GM13976 (cell line): ENCODE results near the gene TP53I11.

Experiments
- DNase-seq: peaks from one replicate; pipeline ENCODE4 v3.0.0; 2012; ENCODE audit warnings: low spot score
- CTCF ChIP-seq: IDR thresholded peaks from 2 replicates; pipeline ENCODE4 v1.5.1; 2012; ENCODE audit warnings: borderline replicate concordance, mild to moderate bottlenecking; ENCODE audit not compliant: insufficient read depth; ENCODE audit errors: extremely low read depth, missing control alignments, control extremely low read depth
- in situ Hi-C: fragments of 300-500 bp; cut with MboI; formaldehyde crosslinking; loops from one replicate; pipeline ENCODE4 v1.12.0; 2022; ENCODE audit warnings: low sequenced_read_pairs, mixed read lengths, inconsistent platforms; ENCODE audit not compliant: unreplicated experiment

The TP53I11 gene

GRCh38 chr11:44960200-44960845, 9.6 kb upstream of the TP53I11 start:
- DNase-seq = no peak
- in situ Hi-C loops = no loop called here
- no peak for TF ChIP-seq CTCF

GRCh38 chr11:44959064-44959463, 8.4 kb upstream of the TP53I11 start:
- TF ChIP-seq CTCF = no peak
- in situ Hi-C loops = no loop called here
- DNase-seq = no peak

GRCh38 chr11:44957776-44958564, 7.3 kb upstream of the TP53I11 start:
- DNase-seq = no peak
- in situ Hi-C loops = no loop called here
- no peak for TF ChIP-seq CTCF

DNA sequence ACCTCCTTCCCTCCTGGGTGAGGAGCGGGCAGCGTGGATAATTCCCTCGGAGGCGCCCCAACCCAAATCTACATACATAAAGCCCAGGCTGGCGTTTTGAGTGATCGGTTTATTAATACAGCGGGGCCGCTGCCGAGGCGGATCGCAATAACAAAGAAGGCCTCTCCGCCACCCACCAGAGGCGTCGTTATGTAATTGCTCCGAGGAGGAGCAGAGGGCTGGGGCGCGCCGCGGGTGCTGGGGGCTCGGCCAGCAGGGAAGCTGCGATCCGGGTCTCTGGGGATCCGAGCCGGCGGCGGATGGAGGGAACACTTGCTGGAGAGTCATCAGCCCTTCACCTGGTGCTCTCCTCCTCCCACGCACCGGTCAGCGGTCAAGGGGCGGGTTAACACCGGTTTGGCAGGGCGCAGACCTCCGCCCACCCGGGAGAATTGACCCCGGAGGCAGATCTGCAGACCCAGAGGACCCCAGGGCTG, 6.4 kb upstream of the TP53I11 start:
- no peak for TF ChIP-seq CTCF
- in situ Hi-C loops = no loop called here
- no peak for DNase-seq

- in situ Hi-C loops = no loop called here
- no peak for TF ChIP-seq CTCF
- no peak for DNase-seq
These were observed 4.5 kb upstream of the TP53I11 start for GRCh38 chr11:44955015-44955738.

DNA sequence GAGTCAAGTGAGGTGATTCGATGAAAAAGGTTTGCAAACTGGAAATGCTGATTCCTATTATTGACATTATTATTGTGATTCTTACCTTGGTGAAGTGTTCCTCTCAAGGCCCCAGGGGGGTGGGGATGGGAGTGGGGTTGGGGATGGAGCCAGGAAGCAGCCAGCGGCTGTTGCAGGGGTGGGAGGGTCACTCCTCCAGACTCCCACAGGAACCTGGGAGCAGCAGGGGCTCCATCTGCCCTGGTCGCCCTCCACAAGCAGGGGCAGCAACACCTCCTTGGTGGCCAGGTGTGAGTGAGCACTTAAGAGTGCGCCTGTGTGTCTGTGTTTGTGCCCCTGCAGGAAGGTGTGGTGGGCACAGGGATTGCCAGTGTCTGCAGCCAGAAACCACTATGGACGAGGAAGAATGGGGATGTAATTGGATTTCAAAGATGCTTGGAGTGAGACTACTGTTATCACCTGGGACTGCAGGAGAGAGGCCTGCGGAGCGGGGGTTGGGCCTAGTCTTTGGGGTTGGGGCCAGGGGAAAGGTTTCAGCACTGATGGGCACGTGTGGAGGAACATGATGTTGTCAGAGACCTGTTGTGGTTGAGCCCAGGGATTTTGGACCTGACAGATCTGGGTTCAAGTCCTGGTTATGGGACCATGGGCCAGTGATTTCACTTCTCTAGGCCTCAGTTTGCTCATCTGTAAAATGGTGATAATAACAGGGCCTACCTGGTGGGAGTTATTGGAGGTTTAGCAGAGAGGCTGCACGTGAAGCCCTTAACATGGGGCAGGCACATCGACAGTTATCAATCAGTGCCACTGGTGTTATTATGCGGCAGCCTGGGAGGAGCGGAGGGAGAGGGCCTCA, 3.6 kb upstream of the TP53I11 start:
- DNase-seq = no peak
- TF ChIP-seq CTCF = no peak
- in situ Hi-C loops = no loop called here
